Aorta (tissue), 5 donors: Measurements from ENCODE around the gene ZNF202. TPM values are rescaled to one million over a fixed set of nuclear protein-coding genes. Genes with fewer than 3 reads are reported as not detected.

Experiments used
- ATAC-seq: fragments of 200-7000 bp; cut with Tn5 transposase; one replicate; pipeline ENCODE4 v1.9.1; 2022; ENCODE audit warnings: moderate library complexity; ENCODE audit not compliant: low FRiP score
- DNase-seq, 2 donors: peaks; one replicate each; pipeline ENCODE4 v3.0.0-alpha.2; 2020
- H3K27ac ChIP-seq, 2 donors: one replicate each; pipeline ENCODE4 v1.5.1; 2013; ENCODE audit warnings: low read length in 2 of 2, mild to moderate bottlenecking in 2 of 2, moderate library complexity in 2 of 2, control low read depth in 1 of 2, inconsistent platforms in 1 of 2, low read depth in 1 of 2
- H3K27me3 ChIP-seq, 2 donors: one replicate each; pipeline ENCODE4 v1.6.1; 2013; ENCODE audit warnings: control low read depth in 1 of 2, low read length in 1 of 2, mild to moderate bottlenecking in 1 of 2, moderate library complexity in 1 of 2; ENCODE audit not compliant: insufficient read depth in 2 of 2, control insufficient read depth in 1 of 2
- H3K36me3 ChIP-seq, 2 donors: one replicate each; pipeline ENCODE4 v1.6.1; 2013; ENCODE audit warnings: control low read depth in 1 of 2, low read length in 1 of 2, mild to moderate bottlenecking in 1 of 2; ENCODE audit not compliant: insufficient read depth in 2 of 2, control insufficient read depth in 1 of 2
- H3K4me1 ChIP-seq, 2 donors: one replicate each; pipeline ENCODE4 v1.6.1; 2013; ENCODE audit warnings: low read length in 2 of 2, control low read depth in 1 of 2, mild to moderate bottlenecking in 1 of 2, moderate library complexity in 1 of 2; ENCODE audit not compliant: insufficient read depth in 2 of 2, control insufficient read depth in 1 of 2
- H3K4me3 ChIP-seq, 2 donors: one replicate each; pipeline ENCODE4 v1.5.1; 2013; ENCODE audit warnings: low read length in 2 of 2, control low read depth in 1 of 2, mild to moderate bottlenecking in 1 of 2
- H3K9me3 ChIP-seq: one replicate; pipeline ENCODE4 v1.6.1; 2013; ENCODE audit warnings: mild to moderate bottlenecking, low read length; ENCODE audit not compliant: control insufficient read depth
- WGBS, 2 donors: extraction: QIAGEN DNeasy Blood & Tissue Kit; methylation state at CpG; one replicate each; pipeline ENCODE4 v1.1.7; 2013; 5-methylcytosine and 5-hydroxymethylcytosine counted together
- intact Hi-C, 2 donors: fragments of 100-400 bp; cut with DNase I; formaldehyde crosslinking; loops; one replicate each; pipeline versions ENCODE4 v1.14.2 to v1.15.0; 2022
- polyA plus RNA-seq, 2 donors: library from polyadenylated mRNA; stranded (reverse); fragments of 200-250 nt; gene quantifications; one replicate each; pipeline ENCODE4 v1.2.3, GENCODE V29; 2013
- total RNA-seq, 2 donors: library from RNA; stranded (reverse); fragmentation: NEBNext Ultra II Directional; extraction: Animal tissue kit (Norgen Biotek cat#: 25700); gene quantifications; one replicate each; pipeline ENCODE4 v1.2.1, GENCODE V29; 2021
- donor health status: healthy with polysubstance abuse.
- donor health status: Bipolar disorder and iron deficiency.
- donor health status: DM: no; HTN: no; CAD: no.
- donor health status: DM: no; HTN: no; CAD: no.
- donor health status: DM: yes; HTN: yes; CAD: no.

ZNF202 gene
- total and polyA plus RNA-seq, 4 donors = 1.9 to 8.7 (median 7.6) TPM

- H3K9me3 ChIP-seq = no peaks in the 10 kb centered on the region
- WGBS, 2 donors = 11 to 14% methylated on average over 9 of the region's 9 CpGs
- H3K27me3 ChIP-seq = peaks cover 0 to 3% of the 10 kb centered on the region in 2 donors
- H3K36me3 ChIP-seq = no peaks in the 10 kb centered on the region
- H3K27ac ChIP-seq = no peak overlapping the region
- no peak for ATAC-seq
- no peak overlapping the region for H3K4me3 ChIP-seq
- no peaks in the 10 kb centered on the region for H3K4me1 ChIP-seq
- intact Hi-C loops = no loop called here
- DNase-seq = no peak
These were observed 39.3 kb downstream of the ZNF202 start for GRCh38 chr11:123702139-123702538.

GRCh38 chr11:123700772-123701171, 40.7 kb downstream of the ZNF202 start:
- no peak for ATAC-seq
- Histone ChIP-seq H3K9me3 (no peaks in the 10 kb centered on the region), H3K36me3 (no peaks in the 10 kb centered on the region), H3K4me1 (no peaks in the 10 kb centered on the region), H3K27me3 (peaks cover 2 to 3% of the 10 kb centered on the region in 2 donors), H3K4me3 (no peak overlapping the region), H3K27ac (no peak overlapping the region)
- intact Hi-C loops = no loop called here
- 76 to 82% methylated on average over 3 of the region's 3 CpGs for WGBS, 2 donors
- DNase-seq = no peak

- DNase-seq (no peak), ATAC-seq (no peak)
- Histone ChIP-seq H3K27me3 (peaks cover 2 to 3% of the 10 kb centered on the region in 2 donors), H3K4me1 (no peaks in the 10 kb centered on the region), H3K27ac (no peak overlapping the region), H3K9me3 (no peaks in the 10 kb centered on the region), H3K36me3 (no peaks in the 10 kb centered on the region), H3K4me3 (no peak overlapping the region)
- 42 to 49% methylated on average over 2 of the region's 2 CpGs for WGBS, 2 donors
- intact Hi-C loops = no loop called here
These were observed 42.8 kb downstream of the ZNF202 start for GRCh38 chr11:123698546-123699127.

- Histone ChIP-seq H3K27ac (no peak overlapping the region), H3K9me3 (no peaks in the 10 kb centered on the region), H3K4me3 (no peak overlapping the region), H3K36me3 (no peaks in the 10 kb centered on the region), H3K4me1 (no peaks in the 10 kb centered on the region), H3K27me3 (peaks cover 0 to 2% of the 10 kb centered on the region in 2 donors)
- DNase-seq = no peak
- ATAC-seq = no peak
- WGBS, 2 donors = 48 to 89% methylated on average over 2 of the region's 2 CpGs
- intact Hi-C loops = no loop called here
These were observed 45.3 kb downstream of the ZNF202 start for GRCh38 chr11:123696183-123696582.

- no peaks in the 10 kb centered on the region for H3K36me3 ChIP-seq
- H3K9me3 ChIP-seq = peaks cover 3% of the 10 kb centered on the region
- DNase-seq = no peak
- H3K4me1 ChIP-seq = no peaks in the 10 kb centered on the region
- H3K27me3 ChIP-seq = peaks cover 0 to 2% of the 10 kb centered on the region in 2 donors
- intact Hi-C loops = no loop called here
- ATAC-seq = no peak
- no peak overlapping the region for H3K4me3 ChIP-seq
- WGBS, 2 donors = 82 to 89% methylated on average over 9 of the region's 9 CpGs
- no peak overlapping the region for H3K27ac ChIP-seq
These were observed 46.2 kb downstream of the ZNF202 start for GRCh38 chr11:123695231-123695630.

GRCh38 chr11:123694551-123694950, 46.9 kb downstream of the ZNF202 start:
- Histone ChIP-seq H3K4me3 (no peak overlapping the region), H3K4me1 (no peaks in the 10 kb centered on the region), H3K36me3 (no peaks in the 10 kb centered on the region), H3K27me3 (peaks cover 0 to 2% of the 10 kb centered on the region in 2 donors), H3K9me3 (peaks cover 5% of the 10 kb centered on the region), H3K27ac (no peak overlapping the region)
- DNase-seq (no peak), ATAC-seq (no peak)
- intact Hi-C loops = no loop called here
- WGBS, 2 donors = 58 to 59% methylated on average over 2 of the region's 2 CpGs

- intact Hi-C loops = no loop called here
- Histone ChIP-seq H3K9me3 (peaks cover 5% of the 10 kb centered on the region), H3K4me1 (no peaks in the 10 kb centered on the region), H3K27me3 (peaks cover 0 to 2% of the 10 kb centered on the region in 2 donors), H3K27ac (no peak overlapping the region), H3K36me3 (no peaks in the 10 kb centered on the region), H3K4me3 (no peak overlapping the region)
- ATAC-seq (no peak), DNase-seq (no peak)
These were observed 48.5 kb downstream of the ZNF202 start for GRCh38 chr11:123692961-123693360.

- Histone ChIP-seq H3K4me3 (no peak overlapping the region), H3K27ac (no peak overlapping the region), H3K36me3 (no peaks in the 10 kb centered on the region), H3K4me1 (no peaks in the 10 kb centered on the region), H3K27me3 (no peaks in the 10 kb centered on the region), H3K9me3 (peaks cover 5% of the 10 kb centered on the region)
- ATAC-seq = no peak
- intact Hi-C loops = no loop called here
- no peak for DNase-seq
- 67 to 72% methylated on average over 3 of the region's 3 CpGs for WGBS, 2 donors
These were observed 51.0 kb downstream of the ZNF202 start for GRCh38 chr11:123690485-123690884.

GRCh38 chr11:123684601-123685000, 56.9 kb downstream of the ZNF202 start:
- intact Hi-C loops = no loop called here
- no peaks in the 10 kb centered on the region for H3K4me1 ChIP-seq
- H3K4me3 ChIP-seq = no peak overlapping the region
- no peaks in the 10 kb centered on the region for H3K9me3 ChIP-seq
- WGBS, 2 donors = 90 to 92% methylated on average over 6 of the region's 6 CpGs
- no peak for ATAC-seq
- DNase-seq = no peak
- H3K36me3 ChIP-seq = no peaks in the 10 kb centered on the region
- no peak overlapping the region for H3K27ac ChIP-seq
- H3K27me3 ChIP-seq = no peaks in the 10 kb centered on the region
